ENCODE measurements around the gene PPIG.

DNA sequence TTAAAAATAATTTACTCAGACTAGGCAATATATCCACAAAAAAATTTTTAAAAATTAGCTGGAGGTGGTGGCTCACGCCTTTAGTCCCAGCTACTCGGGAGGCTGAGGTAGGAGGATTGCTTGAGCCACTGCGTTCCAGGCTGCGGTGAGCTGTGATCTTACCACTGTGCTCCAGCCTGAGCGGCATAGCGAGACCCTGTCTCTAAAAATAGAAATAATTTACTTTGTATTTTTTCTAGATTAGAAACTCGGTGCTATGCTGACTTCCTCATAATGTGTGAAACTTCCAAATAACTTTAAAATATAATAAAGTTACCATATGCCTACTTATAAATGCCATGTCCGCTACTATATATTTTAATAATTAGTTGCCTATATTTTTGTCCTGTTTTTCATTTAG, 6.7 kb downstream of the PPIG start:
- no peak for TF ChIP-seq YY1 (IDR thresholded peaks at IDR 0.05)
- TF ChIP-seq, protein P1, sequence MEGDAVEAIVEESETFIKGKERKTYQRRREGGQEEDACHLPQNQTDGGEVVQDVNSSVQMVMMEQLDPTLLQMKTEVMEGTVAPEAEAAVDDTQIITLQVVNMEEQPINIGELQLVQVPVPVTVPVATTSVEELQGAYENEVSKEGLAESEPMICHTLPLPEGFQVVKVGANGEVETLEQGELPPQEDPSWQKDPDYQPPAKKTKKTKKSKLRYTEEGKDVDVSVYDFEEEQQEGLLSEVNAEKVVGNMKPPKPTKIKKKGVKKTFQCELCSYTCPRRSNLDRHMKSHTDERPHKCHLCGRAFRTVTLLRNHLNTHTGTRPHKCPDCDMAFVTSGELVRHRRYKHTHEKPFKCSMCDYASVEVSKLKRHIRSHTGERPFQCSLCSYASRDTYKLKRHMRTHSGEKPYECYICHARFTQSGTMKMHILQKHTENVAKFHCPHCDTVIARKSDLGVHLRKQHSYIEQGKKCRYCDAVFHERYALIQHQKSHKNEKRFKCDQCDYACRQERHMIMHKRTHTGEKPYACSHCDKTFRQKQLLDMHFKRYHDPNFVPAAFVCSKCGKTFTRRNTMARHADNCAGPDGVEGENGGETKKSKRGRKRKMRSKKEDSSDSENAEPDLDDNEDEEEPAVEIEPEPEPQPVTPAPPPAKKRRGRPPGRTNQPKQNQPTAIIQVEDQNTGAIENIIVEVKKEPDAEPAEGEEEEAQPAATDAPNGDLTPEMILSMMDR (IDR thresholded peaks at IDR 0.05; ENCODE audit: low read depth, low read length, missing input control), result no peak
- TF ChIP-seq, protein P2, sequence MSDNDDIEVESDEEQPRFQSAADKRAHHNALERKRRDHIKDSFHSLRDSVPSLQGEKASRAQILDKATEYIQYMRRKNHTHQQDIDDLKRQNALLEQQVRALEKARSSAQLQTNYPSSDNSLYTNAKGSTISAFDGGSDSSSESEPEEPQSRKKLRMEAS (IDR thresholded peaks at IDR 0.05), result no peak
- no peak for TF ChIP-seq RAD21 (IDR thresholded peaks at IDR 0.05)
- TF ChIP-seq NR2F2 (IDR thresholded peaks at IDR 0.05), result no peak
- no peak for TF ChIP-seq TAF1 (conservative IDR thresholded peaks at IDR 0.05)
- TF ChIP-seq SP1 (IDR thresholded peaks at IDR 0.05), result no peak
- TF ChIP-seq HNF4G (IDR thresholded peaks at IDR 0.05), result no peak
- TF ChIP-seq, protein P3, sequence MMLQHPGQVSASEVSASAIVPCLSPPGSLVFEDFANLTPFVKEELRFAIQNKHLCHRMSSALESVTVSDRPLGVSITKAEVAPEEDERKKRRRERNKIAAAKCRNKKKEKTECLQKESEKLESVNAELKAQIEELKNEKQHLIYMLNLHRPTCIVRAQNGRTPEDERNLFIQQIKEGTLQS (IDR thresholded peaks at IDR 0.05), result no peak
